Activated CD8-positive, alpha-beta T cell treated with anti-CD3 and anti-CD28 coated beads for 36 hours (primary cell): ENCODE results near the gene PLA2G4E. TPM values are rescaled to one million over a fixed set of nuclear protein-coding genes. Genes with fewer than 3 reads are reported as not detected.

ENCODE experiments used
- ATAC-seq: fragments of 200-7000 bp; cut with Tn5 transposase; one replicate; pipeline ENCODE4 v1.10.0; 2021; ENCODE audit warnings: mild to moderate bottlenecking, moderate library complexity
- CTCF ChIA-PET: fragments of 350-600 bp; sonication (Branson Sonifier 250); formaldehyde crosslinking; loops from one replicate; lab custom pipeline; 2021; ENCODE audit warnings: antibody characterized with exemption; lab: Charles Lee
- POLR2A ChIA-PET: fragments of 350-600 bp; sonication (Branson Sonifier 250); formaldehyde crosslinking; loops from one replicate; lab custom pipeline; 2021; ENCODE audit warnings: antibody characterized with exemption; lab: Charles Lee
- DNase-seq: peaks from one replicate; pipeline ENCODE4 v3.0.0-alpha.2; 2020
- H3K27ac Mint-ChIP-seq: one replicate; pipeline ENCODE4 v1.8.0; 2021; ENCODE audit warnings: mild to moderate bottlenecking, mixed read lengths
- H3K27me3 Mint-ChIP-seq: one replicate; pipeline ENCODE4 v1.8.0; 2021; ENCODE audit warnings: mixed read lengths
- H3K36me3 Mint-ChIP-seq: one replicate; pipeline ENCODE4 v1.8.0; 2021; ENCODE audit warnings: low read depth, mixed read lengths
- H3K4me1 Mint-ChIP-seq: one replicate; pipeline ENCODE4 v1.8.0; 2021; ENCODE audit warnings: low read depth, mixed read lengths
- H3K4me3 Mint-ChIP-seq: one replicate; pipeline ENCODE4 v1.8.0; 2021; ENCODE audit warnings: mild to moderate bottlenecking, moderate library complexity, mixed read lengths
- H3K9me3 Mint-ChIP-seq: one replicate; pipeline ENCODE4 v1.8.0; 2021; ENCODE audit warnings: mixed read lengths
- CTCF ChIP-seq: fragments of 200-600 bp; IDR thresholded peaks from one replicate; pipeline ENCODE4 v1.8.0; 2022; ENCODE audit warnings: antibody characterized with exemption, mild to moderate bottlenecking
- intact Hi-C: fragments of 100-400 bp; cut with micrococcal nuclease; formaldehyde crosslinking; loops from one replicate; pipeline ENCODE4 v1.10.0; 2022
- total RNA-seq, 2 experiments: library from RNA; stranded (reverse); gene quantifications; one replicate each; pipeline ENCODE4 v1.2.3, GENCODE V29; 2021

The PLA2G4E gene
- total RNA-seq, 2 experiments from 2014 or later = not detected

GRCh38 chr15:41999290-42000285 lies 21.3 kb downstream of the PLA2G4E start:
- POLR2A ChIA-PET = no interaction called here
- H3K27ac Mint-ChIP-seq = no peak overlapping the region
- no peaks in the 10 kb centered on the region for H3K9me3 Mint-ChIP-seq
- DNase-seq = peak; percentile 22
- CTCF ChIA-PET = interaction anchor here (2.6 kb wide), 1 partner anchor 10 kb away, joined by 20 read pairs; no protein-coding TSS in a partner anchor
- intact Hi-C loops = loop anchor here (10.0 kb wide), 1 partner anchor 135 kb away; no protein-coding TSS in a partner anchor
- no peaks in the 10 kb centered on the region for H3K36me3 Mint-ChIP-seq
- H3K4me3 Mint-ChIP-seq = no peak overlapping the region
- peaks cover 5% of the 10 kb centered on the region for H3K4me1 Mint-ChIP-seq
- peak; percentile 65 for ATAC-seq
- TF ChIP-seq CTCF = no peak
- H3K27me3 Mint-ChIP-seq = no peaks in the 10 kb centered on the region

- Mint-ChIP-seq H3K27me3 (no peaks in the 10 kb centered on the region), H3K27ac (no peak overlapping the region), H3K4me1 (peaks cover 5% of the 10 kb centered on the region), H3K4me3 (no peak overlapping the region), H3K36me3 (no peaks in the 10 kb centered on the region), H3K9me3 (no peaks in the 10 kb centered on the region)
- CTCF ChIA-PET = interaction anchor here (1.1 to 2.6 kb wide), 4 partner anchors 8 to 87 kb away, joined by 3 to 20 read pairs (median 4); no protein-coding TSS in a partner anchor
- POLR2A ChIA-PET = no interaction called here
- no peak for TF ChIP-seq CTCF
- ATAC-seq (no peak), DNase-seq (no peak)
- intact Hi-C loops = loop anchor here (10.0 kb wide), 1 partner anchor 137 kb away; no protein-coding TSS in a partner anchor
These were observed 23.0 kb downstream of the PLA2G4E start for GRCh38 chr15:41997845-41998244.

- no peak for ATAC-seq
- CTCF ChIA-PET = interaction anchor here (1.0 to 2.6 kb wide), 5 partner anchors 7 to 138 kb away, joined by 3 to 20 read pairs (median 5); no protein-coding TSS in a partner anchor
- Mint-ChIP-seq H3K27ac (no peak overlapping the region), H3K27me3 (no peaks in the 10 kb centered on the region), H3K9me3 (no peaks in the 10 kb centered on the region), H3K4me3 (no peak overlapping the region), H3K36me3 (no peaks in the 10 kb centered on the region), H3K4me1 (peaks cover 5% of the 10 kb centered on the region)
- DNase-seq = no peak
- POLR2A ChIA-PET = no interaction called here
- TF ChIP-seq CTCF = no peak
- intact Hi-C loops = loop anchor here (10.0 kb wide), 1 partner anchor 138 kb away; no protein-coding TSS in a partner anchor
These were observed 23.8 kb downstream of the PLA2G4E start for GRCh38 chr15:41996921-41997592.

GRCh38 chr15:41996376-41996775 lies 24.5 kb downstream of the PLA2G4E start:
- ATAC-seq = no peak
- ChIA-PET CTCF (interaction anchor here (1.0 to 2.4 kb wide), 5 partner anchors 61 to 138 kb away, joined by 3 to 10 read pairs (median 6); no protein-coding TSS in a partner anchor), POLR2A (no interaction called here)
- DNase-seq = no peak
- no peak overlapping the region for H3K27ac Mint-ChIP-seq
- H3K9me3 Mint-ChIP-seq = no peaks in the 10 kb centered on the region
- no peak for TF ChIP-seq CTCF
- H3K27me3 Mint-ChIP-seq = no peaks in the 10 kb centered on the region
- H3K36me3 Mint-ChIP-seq = no peaks in the 10 kb centered on the region
- H3K4me3 Mint-ChIP-seq = no peak overlapping the region
- intact Hi-C loops = loop anchor here (10.0 kb wide), 1 partner anchor 138 kb away; no protein-coding TSS in a partner anchor
- H3K4me1 Mint-ChIP-seq = peaks cover 5% of the 10 kb centered on the region
